OCI-M2 (cell line): ENCODE measurements around the gene RLBP1.

Source experiments
- DNase-seq: peaks from one replicate; lab custom pipeline; 2025; ENCODE audit not compliant: unreplicated experiment; lab: John Stamatoyannopoulos, UW

RLBP1 gene

GRCh38 chr15:89206908-89207331 lies 14.5 kb downstream of the RLBP1 start:
- DNase-seq: no peak

GRCh38 chr15:89205991-89206585 lies 15.3 kb downstream of the RLBP1 start:
- no peak for DNase-seq

- no peak for DNase-seq
Measured at GRCh38 chr15:89203705-89204273, 17.6 kb downstream of the RLBP1 start.

GRCh38 chr15:89201465-89202005 lies 19.8 kb downstream of the RLBP1 start:
- no peak for DNase-seq

- no peak for DNase-seq
Measured at GRCh38 chr15:89200182-89200581, 21.2 kb downstream of the RLBP1 start.

- DNase-seq: no peak
Measured at GRCh38 chr15:89199746-89200145, 21.6 kb downstream of the RLBP1 start.

GRCh38 chr15:89198934-89199333 lies 22.4 kb downstream of the RLBP1 start:
- no peak for DNase-seq

- no peak for DNase-seq
Measured at GRCh38 chr15:89198196-89198595, 23.2 kb downstream of the RLBP1 start.

GRCh38 chr15:89197503-89197971 lies 23.8 kb downstream of the RLBP1 start:
- no peak for DNase-seq

GRCh38 chr15:89196994-89197393 lies 24.4 kb downstream of the RLBP1 start:
- DNase-seq: no peak

GRCh38 chr15:89196241-89196640 lies 25.1 kb downstream of the RLBP1 start:
- no peak for DNase-seq

GRCh38 chr15:89195836-89196235 lies 25.5 kb downstream of the RLBP1 start:
- DNase-seq: no peak

- no peak for DNase-seq
Measured at GRCh38 chr15:89194608-89195007, 26.8 kb downstream of the RLBP1 start.

GRCh38 chr15:89192766-89193165 lies 28.6 kb downstream of the RLBP1 start:
- no peak for DNase-seq

GRCh38 chr15:89192136-89192535 lies 29.2 kb downstream of the RLBP1 start:
- DNase-seq: no peak

GRCh38 chr15:89187986-89188514 lies 33.3 kb downstream of the RLBP1 start:
- no peak for DNase-seq

- no peak for DNase-seq
Measured at GRCh38 chr15:89187301-89187985, 33.9 kb downstream of the RLBP1 start.

- DNase-seq: no peak
Measured at GRCh38 chr15:89186803-89187202, 34.6 kb downstream of the RLBP1 start.

GRCh38 chr15:89184886-89185526 lies 36.4 kb downstream of the RLBP1 start:
- no peak for DNase-seq

- no peak for DNase-seq
Measured at GRCh38 chr15:89184357-89184756, 37.0 kb downstream of the RLBP1 start.
